A549 (cell line): ENCODE results near the gene GTF3C1. TPM values are rescaled to one million over a fixed set of nuclear protein-coding genes. Genes with fewer than 3 reads are reported as not detected.

Source experiments
- ATAC-seq, 2 experiments: fragments of 200-7000 bp in 1 of 2; fragments of >200 bp in 1 of 2; cut with Nextera tagmentation in 1 of 2; cut with Tn5 transposase in 1 of 2; 3 replicates each; pipeline versions ENCODE4 v1.8.0 to v1.9.1; 2018 to 2020; ENCODE audit warnings: mild to moderate bottlenecking in 1 of 2, moderate library complexity in 1 of 2
- CTCF ChIA-PET: fragments of 300-600 bp; sonication (Branson Sonifier 250); formaldehyde crosslinking; extraction: SDS; loops from one replicate; lab custom pipeline; 2021; ENCODE audit warnings: antibody characterized with exemption, inconsistent platforms; lab: Yijun Ruan, JAX
- POLR2A ChIA-PET: fragments of 350-600 bp; formaldehyde crosslinking; extraction: SDS; loops from one replicate; lab custom pipeline; 2021; ENCODE audit warnings: antibody characterized with exemption, inconsistent platforms; lab: Yijun Ruan, JAX
- DNase-seq, 2 experiments: peaks; one replicate each; pipeline versions ENCODE4 v3.0.0 to v3.0.0-alpha.2; 2011 to 2016; ENCODE audit warnings: low read depth in 1 of 2, low spot score in 1 of 2
- FAIRE-seq: peaks from 2 replicates; lab custom pipeline; 2011; peaks lifted over from hg19 to GRCh38; lab: Jason Lieb, UNC
- H3K27ac ChIP-seq, 2 experiments: fragments of >200 bp; sonication (Bioruptor Twin); formaldehyde crosslinking; 3 replicates each; pipeline ENCODE4 v1.5.1; 2016 to 2017
- H3K4me1 ChIP-seq: fragments of >200 bp; sonication (Bioruptor Twin); formaldehyde crosslinking; 3 replicates; pipeline ENCODE4 v1.6.1; 2016
- H3K4me2 ChIP-seq: fragments of >200 bp; sonication (Bioruptor Twin); formaldehyde crosslinking; 3 replicates; pipeline ENCODE4 v1.6.1; 2016
- H3K4me3 ChIP-seq: fragments of >200 bp; sonication (Bioruptor Twin); formaldehyde crosslinking; 3 replicates; pipeline ENCODE4 v1.5.1; 2016
- H3K9me3 ChIP-seq: fragments of >200 bp; sonication (Bioruptor Twin); formaldehyde crosslinking; 3 replicates; pipeline ENCODE4 v1.6.1; 2016
- BHLHE40 ChIP-seq: IDR thresholded peaks from 2 replicates; pipeline ENCODE4 v1.6.1; 2012; ENCODE audit warnings: low read depth, low read length, inconsistent platforms
- CHD2 ChIP-seq: fragments of 150-350 bp; IDR thresholded peaks from 2 replicates; pipeline ENCODE4 v1.6.1; 2014; ENCODE audit warnings: low read length; ENCODE audit not compliant: partially characterized antibody
- FOSB ChIP-seq: fragments of 250-450 bp; sonication (Bioruptor Pico); IDR thresholded peaks from 2 replicates; pipeline ENCODE4 v1.5.0; 2020; ENCODE audit warnings: mild to moderate bottlenecking, moderate library complexity
- HDAC2 ChIP-seq: fragments of 200-600 bp; sonication (generic); IDR thresholded peaks from 2 replicates; pipeline ENCODE4 v1.6.1; 2016
- HOXB5 ChIP-seq: fragments of 250-450 bp; sonication (Bioruptor Pico); IDR thresholded peaks from 2 replicates; pipeline ENCODE4 v1.5.0; 2020; ENCODE audit warnings: mild to moderate bottlenecking, moderate library complexity
- KDM1A ChIP-seq: fragments of 200-600 bp; sonication (generic); IDR thresholded peaks from 2 replicates; pipeline ENCODE4 v1.6.1; 2016; ENCODE audit warnings: low read depth, mild to moderate bottlenecking
- PHF8 ChIP-seq: fragments of 200-600 bp; sonication (generic); IDR thresholded peaks from 2 replicates; pipeline ENCODE4 v1.6.1; 2016; ENCODE audit warnings: low read depth, mild to moderate bottlenecking, antibody characterized with exemption, moderate library complexity, borderline replicate concordance
- POLR2AphosphoS2 ChIP-seq: conservative IDR thresholded peaks from 2 replicates; pipeline ENCODE4 v1.6.1; 2012; ENCODE audit warnings: low read length, improper control_type of control experiment, inconsistent platforms
- RAD21 ChIP-seq, 2 experiments: fragments of >200 bp in 1 of 2; sonication (Bioruptor Twin) in 1 of 2; formaldehyde crosslinking in 1 of 2; IDR thresholded peaks in 1 of 2; conservative IDR thresholded peaks in 1 of 2; 2 replicates in 1 of 2; 3 replicates in 1 of 2; pipeline ENCODE4 v1.6.1; 2012 to 2018; ENCODE audit warnings: inconsistent platforms in 1 of 2
- RARB ChIP-seq: fragments of 250-450 bp; sonication (Bioruptor Pico); IDR thresholded peaks from 2 replicates; pipeline ENCODE4 v1.8.0; 2021; ENCODE audit warnings: mild to moderate bottlenecking, moderate library complexity
- RFX5 ChIP-seq: fragments of 450-650 bp; IDR thresholded peaks from 2 replicates; pipeline ENCODE4 v1.7.1; 2014; ENCODE audit warnings: antibody characterized with exemption, mild to moderate bottlenecking, moderate library complexity
- RNF2 ChIP-seq: fragments of 200-600 bp; sonication (generic); IDR thresholded peaks from 2 replicates; pipeline ENCODE4 v1.6.1; 2016; ENCODE audit warnings: low read depth, mild to moderate bottlenecking, antibody characterized with exemption, moderate library complexity, borderline replicate concordance
- SMC3 ChIP-seq: fragments of >200 bp; sonication (Bioruptor Twin); formaldehyde crosslinking; IDR thresholded peaks from 3 replicates; pipeline ENCODE4 v1.6.1; 2018; ENCODE audit warnings: inconsistent platforms
- TP53 ChIP-seq: fragments of 250-450 bp; sonication (Bioruptor Pico); IDR thresholded peaks from 2 replicates; pipeline ENCODE4 v1.5.0; 2021; ENCODE audit warnings: mild to moderate bottlenecking, moderate library complexity
- WGBS: methylation state at CpG from one replicate; pipeline ENCODE4 v1.1.6; 2017; ENCODE audit errors: missing lambda C conversion rate; 5-methylcytosine and 5-hydroxymethylcytosine counted together
- polyA plus RNA-seq, 4 experiments: library from polyadenylated mRNA; depleted of rRNA in 3 of 4; stranded (reverse); fragments of >200 nt; fragmentation: RNase III in 1 of 4; extraction: RNeasy Plus Mini Kit Qiagen cat#74134 plus additional on column Dnase treatment in 1 of 4; gene quantifications; 2 replicates in 3 of 4; 3 replicates in 1 of 4; pipeline ENCODE4 v1.2.3, GENCODE V29; 2011 to 2017
- TF ChIP-seq, protein P1 (sequence below): fragments of 250-450 bp; sonication (Bioruptor Pico); IDR thresholded peaks from 2 replicates; pipeline ENCODE4 v1.5.0; 2020; ENCODE audit warnings: low read depth, mild to moderate bottlenecking, moderate library complexity
- TF ChIP-seq, protein P2 (sequence below): fragments of 200-600 bp; sonication (generic); IDR thresholded peaks from 2 replicates; pipeline ENCODE4 v1.6.1; 2016; ENCODE audit warnings: antibody characterized with exemption, mild to moderate bottlenecking, moderate library complexity
- TF ChIP-seq, protein P3 (sequence below): IDR thresholded peaks from 2 replicates; pipeline ENCODE4 v1.6.1; 2012; ENCODE audit warnings: low read depth, borderline replicate concordance
- TF ChIP-seq, protein P4 (sequence below): fragments of >200 bp; sonication (Bioruptor Twin); formaldehyde crosslinking; IDR thresholded peaks from 3 replicates; pipeline ENCODE4 v1.5.1; 2016
- TF ChIP-seq, protein P5 (sequence below): fragments of >200 bp; sonication (Bioruptor Twin); formaldehyde crosslinking; IDR thresholded peaks from 3 replicates; pipeline ENCODE4 v1.6.1; 2016
- TF ChIP-seq, protein P6 (sequence below): IDR thresholded peaks from 2 replicates; pipeline ENCODE4 v1.6.1; 2012

The GTF3C1 gene
- polyA plus RNA-seq, 2 of the 4 experiments (the other 2 are of a cell fraction), result 41.6 to 54.2 TPM

DNA sequence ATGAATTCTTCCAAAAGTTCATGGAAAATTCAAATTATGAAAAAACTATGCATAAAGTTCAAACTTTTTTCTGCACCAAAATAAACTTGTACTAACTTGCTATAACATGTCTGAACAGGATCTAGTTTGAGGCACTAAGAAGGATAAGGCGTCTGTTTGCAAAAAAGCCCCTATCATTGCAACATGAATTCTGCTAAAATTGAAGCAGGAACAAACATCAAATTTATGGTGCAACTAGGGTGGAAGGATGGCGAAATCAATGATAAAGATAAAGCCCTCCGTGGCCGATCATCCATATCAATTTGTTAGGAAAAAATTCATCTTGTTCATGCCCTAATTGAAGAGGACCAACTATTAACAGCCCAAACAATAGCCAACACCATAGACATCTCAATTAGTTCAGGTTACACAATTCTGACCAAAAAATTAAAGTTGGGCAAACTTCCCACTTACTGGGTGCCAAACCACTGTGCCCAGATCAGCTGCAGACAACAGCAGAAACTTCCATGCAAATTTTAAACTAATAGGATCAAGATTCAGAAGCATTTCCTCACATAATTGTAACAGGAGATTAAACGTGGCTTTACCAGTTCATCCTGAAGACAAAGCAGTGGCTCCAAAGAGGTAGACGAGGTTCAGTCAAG, 134.8 kb downstream of the GTF3C1 start:
- WGBS, result 17% methylated on average over 6 of the region's 6 CpGs
- ChIA-PET CTCF (no interaction called here), POLR2A (no interaction called here)
- FAIRE-seq (no peak), DNase-seq (no peak), ATAC-seq (no peak)
- TF ChIP-seq, protein P1, sequence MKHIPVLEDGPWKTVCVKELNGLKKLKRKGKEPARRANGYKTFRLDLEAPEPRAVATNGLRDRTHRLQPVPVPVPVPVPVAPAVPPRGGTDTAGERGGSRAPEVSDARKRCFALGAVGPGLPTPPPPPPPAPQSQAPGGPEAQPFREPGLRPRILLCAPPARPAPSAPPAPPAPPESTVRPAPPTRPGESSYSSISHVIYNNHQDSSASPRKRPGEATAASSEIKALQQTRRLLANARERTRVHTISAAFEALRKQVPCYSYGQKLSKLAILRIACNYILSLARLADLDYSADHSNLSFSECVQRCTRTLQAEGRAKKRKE (CRISPR knock-in tag), result no peak
- TF ChIP-seq PHF8 (no peak), SMC3 (no peak), HDAC2 (no peak), TP53 (CRISPR knock-in tag) (no peak), RFX5 (no peak), HOXB5 (CRISPR knock-in tag) (no peak), FOSB (CRISPR knock-in tag) (no peak), POLR2AphosphoS2 (no peak), RARB (CRISPR knock-in tag) (no peak), BHLHE40 (no peak), CHD2 (no peak), RNF2 (no peak), RAD21 (conservative IDR thresholded peaks at IDR 0.05 in 1 of 2, IDR thresholded peaks at IDR 0.05 in 1 of 2) (no peak), KDM1A (no peak)
- TF ChIP-seq, protein P2, sequence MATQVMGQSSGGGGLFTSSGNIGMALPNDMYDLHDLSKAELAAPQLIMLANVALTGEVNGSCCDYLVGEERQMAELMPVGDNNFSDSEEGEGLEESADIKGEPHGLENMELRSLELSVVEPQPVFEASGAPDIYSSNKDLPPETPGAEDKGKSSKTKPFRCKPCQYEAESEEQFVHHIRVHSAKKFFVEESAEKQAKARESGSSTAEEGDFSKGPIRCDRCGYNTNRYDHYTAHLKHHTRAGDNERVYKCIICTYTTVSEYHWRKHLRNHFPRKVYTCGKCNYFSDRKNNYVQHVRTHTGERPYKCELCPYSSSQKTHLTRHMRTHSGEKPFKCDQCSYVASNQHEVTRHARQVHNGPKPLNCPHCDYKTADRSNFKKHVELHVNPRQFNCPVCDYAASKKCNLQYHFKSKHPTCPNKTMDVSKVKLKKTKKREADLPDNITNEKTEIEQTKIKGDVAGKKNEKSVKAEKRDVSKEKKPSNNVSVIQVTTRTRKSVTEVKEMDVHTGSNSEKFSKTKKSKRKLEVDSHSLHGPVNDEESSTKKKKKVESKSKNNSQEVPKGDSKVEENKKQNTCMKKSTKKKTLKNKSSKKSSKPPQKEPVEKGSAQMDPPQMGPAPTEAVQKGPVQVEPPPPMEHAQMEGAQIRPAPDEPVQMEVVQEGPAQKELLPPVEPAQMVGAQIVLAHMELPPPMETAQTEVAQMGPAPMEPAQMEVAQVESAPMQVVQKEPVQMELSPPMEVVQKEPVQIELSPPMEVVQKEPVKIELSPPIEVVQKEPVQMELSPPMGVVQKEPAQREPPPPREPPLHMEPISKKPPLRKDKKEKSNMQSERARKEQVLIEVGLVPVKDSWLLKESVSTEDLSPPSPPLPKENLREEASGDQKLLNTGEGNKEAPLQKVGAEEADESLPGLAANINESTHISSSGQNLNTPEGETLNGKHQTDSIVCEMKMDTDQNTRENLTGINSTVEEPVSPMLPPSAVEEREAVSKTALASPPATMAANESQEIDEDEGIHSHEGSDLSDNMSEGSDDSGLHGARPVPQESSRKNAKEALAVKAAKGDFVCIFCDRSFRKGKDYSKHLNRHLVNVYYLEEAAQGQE, result no peak
- TF ChIP-seq, protein P3, sequence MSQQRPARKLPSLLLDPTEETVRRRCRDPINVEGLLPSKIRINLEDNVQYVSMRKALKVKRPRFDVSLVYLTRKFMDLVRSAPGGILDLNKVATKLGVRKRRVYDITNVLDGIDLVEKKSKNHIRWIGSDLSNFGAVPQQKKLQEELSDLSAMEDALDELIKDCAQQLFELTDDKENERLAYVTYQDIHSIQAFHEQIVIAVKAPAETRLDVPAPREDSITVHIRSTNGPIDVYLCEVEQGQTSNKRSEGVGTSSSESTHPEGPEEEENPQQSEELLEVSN, result no peak
- TF ChIP-seq, protein P4, sequence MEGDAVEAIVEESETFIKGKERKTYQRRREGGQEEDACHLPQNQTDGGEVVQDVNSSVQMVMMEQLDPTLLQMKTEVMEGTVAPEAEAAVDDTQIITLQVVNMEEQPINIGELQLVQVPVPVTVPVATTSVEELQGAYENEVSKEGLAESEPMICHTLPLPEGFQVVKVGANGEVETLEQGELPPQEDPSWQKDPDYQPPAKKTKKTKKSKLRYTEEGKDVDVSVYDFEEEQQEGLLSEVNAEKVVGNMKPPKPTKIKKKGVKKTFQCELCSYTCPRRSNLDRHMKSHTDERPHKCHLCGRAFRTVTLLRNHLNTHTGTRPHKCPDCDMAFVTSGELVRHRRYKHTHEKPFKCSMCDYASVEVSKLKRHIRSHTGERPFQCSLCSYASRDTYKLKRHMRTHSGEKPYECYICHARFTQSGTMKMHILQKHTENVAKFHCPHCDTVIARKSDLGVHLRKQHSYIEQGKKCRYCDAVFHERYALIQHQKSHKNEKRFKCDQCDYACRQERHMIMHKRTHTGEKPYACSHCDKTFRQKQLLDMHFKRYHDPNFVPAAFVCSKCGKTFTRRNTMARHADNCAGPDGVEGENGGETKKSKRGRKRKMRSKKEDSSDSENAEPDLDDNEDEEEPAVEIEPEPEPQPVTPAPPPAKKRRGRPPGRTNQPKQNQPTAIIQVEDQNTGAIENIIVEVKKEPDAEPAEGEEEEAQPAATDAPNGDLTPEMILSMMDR, result no peak
- TF ChIP-seq, protein P5, sequence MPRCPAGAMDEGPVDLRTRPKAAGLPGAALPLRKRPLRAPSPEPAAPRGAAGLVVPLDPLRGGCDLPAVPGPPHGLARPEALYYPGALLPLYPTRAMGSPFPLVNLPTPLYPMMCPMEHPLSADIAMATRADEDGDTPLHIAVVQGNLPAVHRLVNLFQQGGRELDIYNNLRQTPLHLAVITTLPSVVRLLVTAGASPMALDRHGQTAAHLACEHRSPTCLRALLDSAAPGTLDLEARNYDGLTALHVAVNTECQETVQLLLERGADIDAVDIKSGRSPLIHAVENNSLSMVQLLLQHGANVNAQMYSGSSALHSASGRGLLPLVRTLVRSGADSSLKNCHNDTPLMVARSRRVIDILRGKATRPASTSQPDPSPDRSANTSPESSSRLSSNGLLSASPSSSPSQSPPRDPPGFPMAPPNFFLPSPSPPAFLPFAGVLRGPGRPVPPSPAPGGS, result no peak
- TF ChIP-seq, protein P6, sequence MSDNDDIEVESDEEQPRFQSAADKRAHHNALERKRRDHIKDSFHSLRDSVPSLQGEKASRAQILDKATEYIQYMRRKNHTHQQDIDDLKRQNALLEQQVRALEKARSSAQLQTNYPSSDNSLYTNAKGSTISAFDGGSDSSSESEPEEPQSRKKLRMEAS, result no peak
- Histone ChIP-seq H3K4me3 (no peak overlapping the region), H3K27ac (no peak overlapping the region), H3K4me1 (no peaks in the 10 kb centered on the region), H3K4me2 (no peak overlapping the region), H3K9me3 (peaks cover 9% of the 10 kb centered on the region; the same call in 2 of the 3 replicates)
